OCI-LY3 (cell line): ENCODE results near the gene NFATC3.

Source experiments
- H2AFZ ChIP-seq: fragments of 200-600, 300-600 bp; shearing (Covaris generic); 2 replicates; pipeline ENCODE4 v1.6.0; 2014; ENCODE audit warnings: antibody characterized with exemption, low read depth, low read length
- H3K27ac ChIP-seq: fragments of 200-600, 300-600 bp; sonication (generic); 2 replicates; pipeline ENCODE4 v1.5.1; 2014; ENCODE audit warnings: mild to moderate bottlenecking, low read length, moderate library complexity, mixed read lengths
- H3K27me3 ChIP-seq: fragments of 200-600, 300-600 bp; sonication (generic); 2 replicates; pipeline ENCODE4 v1.6.1; 2014; ENCODE audit warnings: low read depth, low read length, mixed read lengths
- H3K36me3 ChIP-seq: fragments of 200-600, 300-600 bp; sonication (generic); replicated peaks from 2 replicates; pipeline ENCODE3; 2014; ENCODE audit warnings: low read depth, low read length, mixed read lengths
- H3K4me1 ChIP-seq: fragments of 300-600, 200-600 bp; sonication (generic); 2 replicates; pipeline ENCODE4 v1.6.1; 2014; ENCODE audit warnings: low read length, mixed read lengths
- H3K4me2 ChIP-seq: fragments of 200-600, 300-600 bp; sonication (generic); 2 replicates; pipeline ENCODE4 v1.6.1; 2014; ENCODE audit warnings: low read length, mixed read lengths
- H3K4me3 ChIP-seq: fragments of 300-600, 200-600 bp; sonication (generic); 2 replicates; pipeline ENCODE4 v1.5.1; 2014; ENCODE audit warnings: antibody characterized with exemption, mild to moderate bottlenecking, low read length, moderate library complexity
- H3K79me2 ChIP-seq: fragments of 300-600, 200-600 bp; shearing (Covaris generic); 2 replicates; pipeline ENCODE4 v1.6.1; 2014; ENCODE audit warnings: mild to moderate bottlenecking, low read length, mixed read lengths
- H3K9ac ChIP-seq: fragments of 300-600, 200-600 bp; shearing (Covaris generic); 2 replicates; pipeline ENCODE4 v1.6.0; 2014; ENCODE audit warnings: mild to moderate bottlenecking, low read length, moderate library complexity
- H3K9me3 ChIP-seq: fragments of 200-600, 300-600 bp; shearing (Covaris generic); 2 replicates; pipeline ENCODE4 v1.6.1; 2014; ENCODE audit warnings: low read length, mixed read lengths; ENCODE audit not compliant: insufficient read depth
- H4K20me1 ChIP-seq: fragments of 200-600, 300-600 bp; sonication (generic); 2 replicates; pipeline ENCODE4 v1.6.1; 2016; ENCODE audit warnings: low read length, mixed read lengths; ENCODE audit not compliant: insufficient read depth
- CTCF ChIP-seq: fragments of 200-600, 300-600 bp; sonication (generic); IDR thresholded peaks from 2 replicates; pipeline ENCODE4 v1.5.1; 2014; ENCODE audit warnings: antibody characterized with exemption, low read length, low read depth
- EZH2phosphoT487 ChIP-seq: fragments of 200-600 bp; shearing (Covaris generic); IDR thresholded peaks from 2 replicates; pipeline ENCODE4 v1.6.1; 2018; ENCODE audit warnings: antibody characterized with exemption, mixed run types, low read depth

Gene NFATC3

GRCh38 chr16:68219725-68220351, 134.7 kb downstream of the NFATC3 start:
- no peak for TF ChIP-seq EZH2phosphoT487
- Histone ChIP-seq H2AFZ (no peak overlapping the region), H3K4me2 (no peak overlapping the region), H3K9ac (no peak overlapping the region), H3K27me3 (no peaks in the 10 kb centered on the region), H3K27ac (no peak overlapping the region), H3K4me1 (no peaks in the 10 kb centered on the region), H3K79me2 (no peaks in the 10 kb centered on the region), H3K36me3 (peaks cover 6% of the 10 kb centered on the region), H4K20me1 (no peaks in the 10 kb centered on the region), H3K4me3 (no peak overlapping the region), H3K9me3 (no peaks in the 10 kb centered on the region)

DNA sequence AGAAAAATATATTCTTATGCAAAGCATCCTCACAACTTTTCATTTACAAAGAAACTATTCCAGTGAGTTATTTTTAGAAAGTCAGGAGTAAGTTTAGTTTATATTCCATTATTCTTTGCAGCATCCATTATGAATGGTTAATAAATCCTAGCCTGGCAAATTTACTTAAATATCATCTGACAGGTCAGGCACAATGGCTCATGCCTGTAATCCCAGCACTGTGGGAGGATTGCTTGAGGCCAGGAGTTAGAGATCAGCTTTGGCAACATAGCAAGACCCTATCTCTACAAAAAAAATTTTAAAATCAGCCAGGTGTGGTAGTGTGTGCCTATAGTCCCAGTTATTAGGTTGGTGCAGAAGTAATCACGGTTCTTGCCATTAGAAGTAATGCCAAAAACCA, 137.9 kb downstream of the NFATC3 start:
- Histone ChIP-seq H3K27me3 (no peaks in the 10 kb centered on the region), H3K27ac (no peak overlapping the region), H3K4me2 (no peak overlapping the region), H3K79me2 (no peaks in the 10 kb centered on the region), H3K36me3 (peaks cover 6% of the 10 kb centered on the region), H3K9me3 (no peaks in the 10 kb centered on the region), H3K9ac (no peak overlapping the region), H4K20me1 (no peaks in the 10 kb centered on the region), H2AFZ (no peak overlapping the region), H3K4me1 (no peaks in the 10 kb centered on the region), H3K4me3 (no peak overlapping the region)
- TF ChIP-seq CTCF (no peak), EZH2phosphoT487 (no peak)

DNA sequence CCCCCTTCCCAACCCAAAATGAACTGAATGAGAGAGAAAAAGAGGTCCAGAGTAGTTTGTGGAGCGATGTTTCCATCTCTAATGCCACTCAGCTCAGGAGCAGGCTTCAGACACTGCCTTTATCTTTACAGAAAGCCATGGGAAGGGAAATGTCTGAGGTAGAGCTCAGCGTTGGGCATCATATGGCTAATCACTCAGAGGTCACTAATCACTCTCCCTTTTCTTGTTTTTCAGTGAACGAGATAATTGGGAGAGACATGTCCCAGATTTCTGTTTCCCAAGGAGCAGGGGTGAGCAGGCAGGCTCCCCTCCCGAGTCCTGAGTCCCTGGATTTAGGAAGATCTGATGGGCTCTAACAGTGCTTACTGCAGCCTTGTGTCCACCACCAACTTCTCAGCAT, 140.9 kb downstream of the NFATC3 start:
- peaks cover 2% of the 10 kb centered on the region for H3K36me3 ChIP-seq
- no peaks in the 10 kb centered on the region for H3K4me1 ChIP-seq
- H3K27me3 ChIP-seq, result no peaks in the 10 kb centered on the region
- H3K4me3 ChIP-seq, result no peak overlapping the region
- H3K27ac ChIP-seq, result no peak overlapping the region
- no peaks in the 10 kb centered on the region for H4K20me1 ChIP-seq
- no peak overlapping the region for H3K4me2 ChIP-seq
- no peaks in the 10 kb centered on the region for H3K79me2 ChIP-seq
- no peak overlapping the region for H2AFZ ChIP-seq
- TF ChIP-seq EZH2phosphoT487, result no peak
- TF ChIP-seq CTCF, result no peak
- no peak overlapping the region for H3K9ac ChIP-seq
- no peaks in the 10 kb centered on the region for H3K9me3 ChIP-seq

GRCh38 chr16:68227183-68227793, 142.1 kb downstream of the NFATC3 start:
- H3K9me3 ChIP-seq, result no peaks in the 10 kb centered on the region
- no peaks in the 10 kb centered on the region for H3K79me2 ChIP-seq
- H2AFZ ChIP-seq, result no peak overlapping the region
- H3K4me1 ChIP-seq, result no peaks in the 10 kb centered on the region
- TF ChIP-seq CTCF (no peak), EZH2phosphoT487 (no peak)
- H4K20me1 ChIP-seq, result no peaks in the 10 kb centered on the region
- no peaks in the 10 kb centered on the region for H3K27me3 ChIP-seq
- H3K4me2 ChIP-seq, result no peak overlapping the region
- H3K9ac ChIP-seq, result no peak overlapping the region
- H3K4me3 ChIP-seq, result no peak overlapping the region
- H3K36me3 ChIP-seq, result no peaks in the 10 kb centered on the region
- H3K27ac ChIP-seq, result no peak overlapping the region
